RWPE1 (cell line): ENCODE data around the gene FEZ2.

Experiments used
- CTCF ChIA-PET: fragments of 350-600 bp; sonication (Branson Sonifier 250); formaldehyde crosslinking; extraction: SDS; loops from one replicate; lab custom pipeline; 2021; lab: Yijun Ruan, JAX
- POLR2A ChIA-PET: fragments of 400-600 bp; formaldehyde crosslinking; extraction: SDS; loops from one replicate; lab custom pipeline; 2020; ENCODE audit warnings: antibody characterized with exemption; ENCODE audit not compliant: low non-redundant PET; lab: Yijun Ruan, JAX
- DNase-seq: peaks from one replicate; pipeline ENCODE4 v3.0.0; 2012; ENCODE audit warnings: low spot score
- H3K27ac ChIP-seq: fragments of 450-650 bp; 2 replicates; pipeline ENCODE4 v1.5.1; 2017
- TF ChIP-seq, protein P1 (sequence below): fragments of 450-650 bp; conservative IDR thresholded peaks from 2 replicates; pipeline ENCODE4 v1.5.1; 2017; ENCODE audit warnings: low read depth, mild to moderate bottlenecking

Gene FEZ2

DNA sequence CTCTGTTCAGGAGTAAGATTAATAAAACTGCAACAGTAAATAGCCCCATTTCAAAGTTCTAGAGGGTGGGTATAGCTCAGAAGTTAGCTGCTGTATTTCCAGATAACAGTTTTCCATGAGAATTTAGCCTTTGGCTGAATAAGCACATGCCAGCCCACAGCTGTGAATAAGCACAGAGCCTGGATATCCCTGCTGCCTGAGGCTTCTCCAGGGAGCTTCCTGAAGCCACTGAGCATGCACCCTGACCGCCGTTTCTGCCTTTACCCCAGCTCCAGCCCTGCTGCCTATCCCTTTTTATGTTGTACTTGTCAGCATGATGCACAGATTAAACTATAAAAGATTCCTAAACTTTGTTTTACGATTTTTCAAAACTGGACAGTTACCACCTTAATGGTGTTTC lies 85.3 kb downstream of the FEZ2 start:
- H3K27ac ChIP-seq: no peak overlapping the region
- TF ChIP-seq, protein P1, sequence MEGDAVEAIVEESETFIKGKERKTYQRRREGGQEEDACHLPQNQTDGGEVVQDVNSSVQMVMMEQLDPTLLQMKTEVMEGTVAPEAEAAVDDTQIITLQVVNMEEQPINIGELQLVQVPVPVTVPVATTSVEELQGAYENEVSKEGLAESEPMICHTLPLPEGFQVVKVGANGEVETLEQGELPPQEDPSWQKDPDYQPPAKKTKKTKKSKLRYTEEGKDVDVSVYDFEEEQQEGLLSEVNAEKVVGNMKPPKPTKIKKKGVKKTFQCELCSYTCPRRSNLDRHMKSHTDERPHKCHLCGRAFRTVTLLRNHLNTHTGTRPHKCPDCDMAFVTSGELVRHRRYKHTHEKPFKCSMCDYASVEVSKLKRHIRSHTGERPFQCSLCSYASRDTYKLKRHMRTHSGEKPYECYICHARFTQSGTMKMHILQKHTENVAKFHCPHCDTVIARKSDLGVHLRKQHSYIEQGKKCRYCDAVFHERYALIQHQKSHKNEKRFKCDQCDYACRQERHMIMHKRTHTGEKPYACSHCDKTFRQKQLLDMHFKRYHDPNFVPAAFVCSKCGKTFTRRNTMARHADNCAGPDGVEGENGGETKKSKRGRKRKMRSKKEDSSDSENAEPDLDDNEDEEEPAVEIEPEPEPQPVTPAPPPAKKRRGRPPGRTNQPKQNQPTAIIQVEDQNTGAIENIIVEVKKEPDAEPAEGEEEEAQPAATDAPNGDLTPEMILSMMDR: no peak
- ChIA-PET CTCF (interaction anchor here (0.9 kb wide), 1 partner anchor 28 kb away, joined by 3 read pairs; no protein-coding TSS in a partner anchor), POLR2A (no interaction called here)
- no peak for DNase-seq

DNA sequence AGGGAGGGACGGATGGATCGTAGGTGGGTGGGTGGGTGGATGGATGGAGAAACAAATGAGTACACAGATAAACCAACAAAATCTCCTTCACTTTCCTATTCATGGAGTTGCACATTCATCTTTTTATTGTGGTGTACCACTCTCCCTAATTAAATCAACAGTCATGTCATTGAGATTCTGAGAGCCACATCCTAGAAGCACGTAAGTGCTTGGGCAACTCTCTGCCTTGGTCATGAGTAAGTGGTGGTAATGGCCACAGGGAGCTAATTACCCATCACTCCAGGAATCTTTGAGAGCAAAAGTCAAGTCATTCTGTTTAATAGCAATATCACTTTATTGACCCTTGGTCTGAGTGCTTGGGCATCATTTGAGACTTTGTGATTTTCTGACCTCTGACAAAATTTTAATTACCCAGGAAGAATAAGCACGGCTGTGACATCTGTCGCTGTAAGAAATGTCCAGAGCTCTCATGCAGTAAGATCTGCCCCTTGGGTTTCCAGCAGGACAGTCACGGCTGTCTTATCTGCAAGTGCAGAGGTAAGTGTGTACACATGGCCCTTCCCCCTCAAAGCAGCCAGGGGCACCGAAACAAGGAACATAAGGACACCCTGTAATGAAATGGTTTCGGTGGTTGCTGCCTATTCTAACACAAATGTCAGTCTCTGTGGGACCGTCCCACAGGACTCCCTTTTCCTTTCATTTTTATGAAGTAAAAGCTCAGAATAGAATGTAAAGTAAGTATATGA lies 85.9 kb downstream of the FEZ2 start:
- TF ChIP-seq, protein P1: no peak
- no peak for DNase-seq
- CTCF ChIA-PET: interaction anchor here (0.9 kb wide), 1 partner anchor 27 kb away, joined by 3 read pairs; no protein-coding TSS in a partner anchor
- H3K27ac ChIP-seq: no peak overlapping the region
- POLR2A ChIA-PET: no interaction called here

DNA sequence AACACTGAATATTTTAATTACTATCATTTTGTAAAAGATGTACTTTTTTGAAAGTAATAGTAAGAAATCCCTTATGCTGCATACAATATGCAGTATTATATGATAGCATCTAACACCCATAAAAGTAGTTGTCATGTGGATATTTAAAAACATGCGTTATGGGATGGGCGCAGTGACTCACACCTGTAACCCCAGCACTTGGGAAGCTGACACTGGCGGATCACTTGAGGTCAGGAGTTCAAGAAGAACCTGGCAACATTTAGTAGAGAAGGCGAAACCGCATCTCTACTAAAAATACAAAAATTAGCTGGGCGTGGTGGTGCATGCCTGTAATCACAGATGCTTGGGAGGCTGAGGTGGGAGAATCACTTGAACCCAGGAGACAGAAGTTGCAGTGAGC lies 88.9 kb downstream of the FEZ2 start:
- ChIA-PET CTCF (no interaction called here), POLR2A (no interaction called here)
- TF ChIP-seq, protein P1: no peak
- H3K27ac ChIP-seq: no peak overlapping the region
- no peak for DNase-seq

DNA sequence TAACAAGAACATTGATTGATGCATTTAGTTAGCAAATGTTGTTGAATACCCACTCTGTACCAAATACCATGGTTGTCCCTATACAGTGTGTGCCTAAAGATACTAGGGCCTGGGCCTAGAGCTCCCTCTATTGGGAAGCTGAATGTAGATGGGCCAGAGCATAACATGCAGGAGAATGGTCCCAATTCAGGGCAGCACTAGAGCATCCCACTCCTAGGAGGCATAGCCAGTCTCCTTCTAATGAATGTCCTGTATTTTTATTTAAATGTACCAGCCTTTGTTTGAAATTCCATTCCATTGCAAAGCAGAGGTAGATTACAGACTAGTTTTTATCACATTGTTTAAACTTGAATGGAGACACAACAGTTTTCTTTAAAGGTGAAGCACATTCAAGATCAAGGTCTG lies 90.6 kb downstream of the FEZ2 start:
- TF ChIP-seq, protein P1: peak; percentile 87
- ChIA-PET CTCF (interaction anchor here (0.5 to 1.3 kb wide), 5 partner anchors 16 to 298 kb away, joined by 3 to 5 read pairs (median 3); no protein-coding TSS in a partner anchor), POLR2A (no interaction called here)
- H3K27ac ChIP-seq: no peak overlapping the region
- peak; percentile 49 for DNase-seq
